Astrocyte of the spinal cord (primary cell): ENCODE data around the gene PRKD1.
"Not testable (repeated sequence)": the region's sequence is repeated elsewhere in the genome, so short reads cannot be mapped to it uniquely, and the experiment has no call there.

Experiments
- DNase-seq: peaks from one replicate; pipeline ENCODE4 v3.0.0; 2011; ENCODE audit warnings: low read depth, low spot score
- H3K4me3 ChIP-seq: 2 replicates; pipeline ENCODE4 v1.5.1; 2011; ENCODE audit warnings: low read depth, mild to moderate bottlenecking, low read length, moderate library complexity
- CTCF ChIP-seq: IDR thresholded peaks from 2 replicates; pipeline ENCODE4 v1.5.1; 2012; ENCODE audit warnings: low read depth, mild to moderate bottlenecking, low read length, inconsistent platforms
- in situ Hi-C: cut with HindIII; loops from 2 replicates; pipeline ENCODE4 v1.10.0; 2017; ENCODE audit warnings: low sequenced_read_pairs

PRKD1 gene

GRCh38 chr14:29865299-29865698 lies 62.3 kb downstream of the PRKD1 start:
- peak; percentile 32 for DNase-seq
- TF ChIP-seq CTCF: no peak
- in situ Hi-C loops: no loop called here
- no peak overlapping the region for H3K4me3 ChIP-seq

- no peak for TF ChIP-seq CTCF
- no peak for DNase-seq
- in situ Hi-C loops: no loop called here
- no peak overlapping the region for H3K4me3 ChIP-seq
These were observed 65.7 kb downstream of the PRKD1 start for GRCh38 chr14:29861996-29862395.

- no peak for DNase-seq
- H3K4me3 ChIP-seq: no peak overlapping the region
- no peak for TF ChIP-seq CTCF
- in situ Hi-C loops: no loop called here
These were observed 69.3 kb downstream of the PRKD1 start for GRCh38 chr14:29858299-29858698.

- no peak for TF ChIP-seq CTCF
- in situ Hi-C loops: no loop called here
- DNase-seq: no peak
- H3K4me3 ChIP-seq: no peak overlapping the region
These were observed 70.1 kb downstream of the PRKD1 start for GRCh38 chr14:29857551-29857950.

GRCh38 chr14:29856516-29856915 lies 71.1 kb downstream of the PRKD1 start:
- no peak for DNase-seq
- H3K4me3 ChIP-seq: no peak overlapping the region
- TF ChIP-seq CTCF: no peak
- in situ Hi-C loops: no loop called here

- H3K4me3 ChIP-seq, in situ Hi-C loops, DNase-seq: not testable (repeated sequence)
These were observed 74.0 kb downstream of the PRKD1 start for GRCh38 chr14:29853691-29854090.

- in situ Hi-C loops: no loop called here
- DNase-seq: no peak
These were observed 74.4 kb downstream of the PRKD1 start for GRCh38 chr14:29853272-29853671.

More at GRCh38 chr14:29853272-29853671, 74.4 kb downstream of the PRKD1 start:
- no peak for TF ChIP-seq CTCF
- no peak overlapping the region for H3K4me3 ChIP-seq
